ENCODE results near the gene CSNK1D.

The CSNK1D gene

DNA sequence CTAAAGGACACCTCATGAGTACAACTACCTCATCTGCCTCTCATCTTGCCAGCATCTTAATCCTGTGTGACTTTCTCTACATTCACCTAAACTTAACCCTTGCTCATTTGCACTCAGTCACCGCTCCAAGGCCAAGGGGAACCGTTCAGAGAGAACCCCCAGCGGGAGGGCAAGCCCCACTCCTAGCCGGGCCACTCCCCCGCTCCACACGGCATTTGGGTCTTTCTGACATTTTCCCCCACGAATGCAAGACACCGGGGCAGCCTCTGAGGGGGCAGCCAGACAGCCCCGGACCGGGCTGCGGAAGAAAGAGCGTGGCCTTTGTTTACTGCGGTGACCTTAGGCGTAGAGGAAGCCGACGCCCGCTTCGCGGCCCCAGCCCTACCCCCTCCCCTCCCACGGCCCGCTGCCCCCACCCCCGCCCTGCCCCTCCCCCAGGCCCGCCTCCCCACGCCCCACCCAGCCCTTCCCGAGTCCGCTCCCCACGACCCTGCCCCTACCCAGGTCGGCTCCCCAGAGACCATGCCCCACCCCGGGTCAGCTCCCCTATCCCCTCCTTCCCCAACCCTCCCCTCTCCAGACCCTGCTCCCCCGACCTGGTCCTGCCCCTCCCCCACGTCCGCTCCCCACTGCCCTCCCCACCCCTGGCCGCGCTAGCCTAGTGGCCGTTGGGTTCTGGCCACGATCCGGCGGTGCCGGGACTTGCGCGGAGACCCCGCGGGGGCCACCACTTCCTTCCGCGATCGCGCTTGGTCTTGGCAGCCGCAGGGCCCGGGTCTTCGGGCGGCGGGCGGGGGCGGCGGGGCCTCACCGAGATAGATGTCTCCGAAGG, 789 bp downstream of the CSNK1D start:
- no peak for DNase-seq (ENCODE audit: low read depth)
- H3K4me3 ChIP-seq (ENCODE audit: low read length) = peak overlapping the region; percentile 84
- TF ChIP-seq, protein P1, sequence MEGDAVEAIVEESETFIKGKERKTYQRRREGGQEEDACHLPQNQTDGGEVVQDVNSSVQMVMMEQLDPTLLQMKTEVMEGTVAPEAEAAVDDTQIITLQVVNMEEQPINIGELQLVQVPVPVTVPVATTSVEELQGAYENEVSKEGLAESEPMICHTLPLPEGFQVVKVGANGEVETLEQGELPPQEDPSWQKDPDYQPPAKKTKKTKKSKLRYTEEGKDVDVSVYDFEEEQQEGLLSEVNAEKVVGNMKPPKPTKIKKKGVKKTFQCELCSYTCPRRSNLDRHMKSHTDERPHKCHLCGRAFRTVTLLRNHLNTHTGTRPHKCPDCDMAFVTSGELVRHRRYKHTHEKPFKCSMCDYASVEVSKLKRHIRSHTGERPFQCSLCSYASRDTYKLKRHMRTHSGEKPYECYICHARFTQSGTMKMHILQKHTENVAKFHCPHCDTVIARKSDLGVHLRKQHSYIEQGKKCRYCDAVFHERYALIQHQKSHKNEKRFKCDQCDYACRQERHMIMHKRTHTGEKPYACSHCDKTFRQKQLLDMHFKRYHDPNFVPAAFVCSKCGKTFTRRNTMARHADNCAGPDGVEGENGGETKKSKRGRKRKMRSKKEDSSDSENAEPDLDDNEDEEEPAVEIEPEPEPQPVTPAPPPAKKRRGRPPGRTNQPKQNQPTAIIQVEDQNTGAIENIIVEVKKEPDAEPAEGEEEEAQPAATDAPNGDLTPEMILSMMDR (conservative IDR thresholded peaks at IDR 0.05; ENCODE audit: low read length) = no peak

- no peak for DNase-seq (ENCODE audit: low read depth)
- TF ChIP-seq, protein P1 (conservative IDR thresholded peaks at IDR 0.05; ENCODE audit: low read length) = no peak
- peak overlapping the region; percentile 84 for H3K4me3 ChIP-seq (ENCODE audit: low read length)
Observed at GRCh38 chr17:82271401-82271800, 2.1 kb downstream of the CSNK1D start.

DNA sequence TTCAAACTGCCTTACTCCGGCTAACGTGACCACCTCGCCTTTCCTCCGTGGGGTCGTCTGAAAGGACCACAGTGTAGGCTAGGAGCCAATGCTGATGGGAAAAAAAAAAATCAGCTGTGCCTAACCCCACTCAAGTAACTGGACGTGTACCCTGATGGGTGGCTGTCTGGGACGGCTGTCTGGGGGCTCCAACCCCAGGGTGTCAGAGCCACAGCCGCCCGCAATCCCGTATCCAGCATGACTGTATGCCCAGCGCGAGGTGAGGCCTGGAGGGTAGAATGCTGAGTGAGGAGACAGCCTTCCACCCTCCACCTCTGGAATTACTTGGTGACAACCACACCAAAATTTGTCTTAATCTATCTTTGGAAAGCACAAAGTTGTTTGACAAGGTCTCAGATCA, 2.8 kb downstream of the CSNK1D start:
- TF ChIP-seq, protein P1 (conservative IDR thresholded peaks at IDR 0.05; ENCODE audit: low read length) = no peak
- DNase-seq (ENCODE audit: low read depth) = no peak
- no peak overlapping the region for H3K4me3 ChIP-seq (ENCODE audit: low read length)

GRCh38 chr17:82269882-82270500, 3.5 kb downstream of the CSNK1D start:
- TF ChIP-seq, protein P1 (conservative IDR thresholded peaks at IDR 0.05; ENCODE audit: low read length) = no peak
- H3K4me3 ChIP-seq (ENCODE audit: low read length) = no peak overlapping the region

DNA sequence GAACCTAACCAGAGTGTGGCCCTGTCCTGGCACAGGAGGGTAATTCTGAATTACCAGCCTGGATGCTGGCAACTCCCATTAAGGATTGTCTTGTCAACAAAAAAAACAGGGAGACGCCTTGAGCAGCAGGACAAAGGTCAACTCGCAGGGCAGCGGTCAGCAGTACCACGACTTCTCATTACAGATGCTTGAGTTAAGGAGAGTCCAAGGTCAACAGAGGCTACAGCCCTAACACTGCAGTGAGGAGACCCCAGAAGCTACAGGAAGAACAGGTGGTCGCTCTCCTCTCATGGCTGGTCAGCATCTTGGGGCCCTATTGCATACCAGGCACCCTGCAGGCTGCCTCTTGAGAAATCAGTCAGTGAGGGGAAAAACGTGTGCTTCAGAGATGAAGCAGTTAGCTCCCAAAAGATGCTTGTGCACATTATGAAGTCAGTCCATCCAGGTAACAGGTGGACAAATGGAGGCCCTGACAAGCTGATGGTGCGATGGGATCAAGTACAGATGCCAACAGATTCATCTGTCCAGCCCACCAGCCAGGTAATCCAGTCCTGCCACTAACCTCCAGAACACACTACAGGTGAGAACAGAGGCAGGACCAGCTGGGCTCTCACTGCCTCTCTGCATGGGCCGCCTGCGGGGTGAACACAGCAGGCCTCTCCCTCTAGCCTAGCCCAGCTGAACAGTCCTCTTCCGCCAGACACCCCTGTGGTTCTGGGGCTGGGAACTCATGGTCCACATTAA, 4.2 kb downstream of the CSNK1D start:
- DNase-seq (ENCODE audit: low read depth) = no peak
- no peak overlapping the region for H3K4me3 ChIP-seq (ENCODE audit: low read length)
- TF ChIP-seq, protein P1 (conservative IDR thresholded peaks at IDR 0.05; ENCODE audit: low read length) = no peak

More at GRCh38 chr17:82269882-82270500, 3.5 kb downstream of the CSNK1D start:
- no peak for DNase-seq (ENCODE audit: low read depth)

DNA sequence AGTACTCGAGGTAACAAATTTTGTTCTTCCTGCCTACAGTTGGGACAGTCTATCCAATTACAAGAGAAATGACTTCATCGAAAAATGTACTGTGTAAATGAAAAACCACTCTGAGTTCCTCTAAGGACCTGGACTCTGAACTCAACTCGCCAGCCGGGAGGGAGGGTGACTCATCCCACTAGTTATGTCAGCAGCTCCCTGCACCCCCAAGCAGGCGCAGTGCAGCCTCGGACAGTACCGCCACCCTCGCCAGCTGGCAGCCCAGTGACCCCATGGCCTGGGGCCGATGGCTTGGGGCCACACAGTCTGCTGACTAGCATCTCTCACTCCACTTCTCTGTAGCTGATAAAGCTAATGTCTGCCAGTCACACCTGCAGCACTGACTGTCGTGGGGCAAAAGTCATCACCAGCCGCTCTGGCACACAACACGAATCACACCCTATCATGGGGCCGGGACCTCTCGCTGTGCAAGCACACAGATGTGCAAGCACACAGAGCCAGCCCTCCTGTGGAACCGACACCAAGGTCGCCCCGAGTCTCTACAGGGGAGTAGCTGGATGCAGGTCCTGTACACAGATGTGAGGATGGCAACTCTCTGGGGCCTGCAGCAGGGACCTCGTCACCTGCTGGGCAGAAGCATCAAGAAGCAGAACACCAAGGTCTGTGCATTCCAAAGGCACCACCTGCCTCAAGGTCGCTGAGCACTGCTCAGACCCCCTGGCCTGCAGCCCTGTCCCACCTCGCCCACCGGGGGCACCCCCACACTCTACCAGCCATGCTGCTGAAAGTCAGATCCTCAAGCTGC, 5.7 kb downstream of the CSNK1D start:
- peak overlapping the region; percentile 42 for H3K4me3 ChIP-seq (ENCODE audit: low read length)
- TF ChIP-seq, protein P1 (conservative IDR thresholded peaks at IDR 0.05; ENCODE audit: low read length) = no peak
- peak; percentile 94 for DNase-seq (ENCODE audit: low read depth)

All from AG10803 (cell line).